Astrocyte (in vitro differentiated cells and primary cell): ENCODE data around the gene WFDC12.

Experiments used
- EZH2 ChIP-seq: IDR thresholded peaks from 2 replicates; pipeline ENCODE4 v1.6.1; 2012; ENCODE audit warnings: mild to moderate bottlenecking, low read length, inconsistent platforms; ENCODE audit not compliant: insufficient read depth
- TF ChIP-seq, protein P1 (sequence below): IDR thresholded peaks from 2 replicates; pipeline ENCODE4 v1.5.1; 2011; ENCODE audit warnings: low read depth, mild to moderate bottlenecking, inconsistent platforms, low read length, moderate library complexity; ENCODE audit not compliant: insufficient read depth

DNA sequence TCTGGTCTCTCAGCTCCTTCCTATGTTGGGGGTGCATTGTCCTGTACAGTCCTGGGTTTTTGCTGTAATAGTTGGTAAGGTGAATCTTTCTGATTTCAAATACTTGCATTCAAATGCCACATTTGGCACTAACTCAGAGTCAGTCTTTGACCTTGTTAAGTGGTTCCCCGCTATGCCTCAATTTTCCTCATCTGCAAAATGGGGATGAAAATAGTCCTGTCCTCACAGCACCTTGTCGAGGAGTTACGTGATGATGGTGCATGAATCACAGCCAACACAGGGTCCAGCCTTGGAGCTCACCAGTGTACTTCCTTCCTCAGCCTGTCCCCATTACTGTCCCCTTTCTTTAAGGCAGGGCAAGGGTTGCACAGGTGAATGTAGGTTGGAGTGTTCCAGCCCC lies 10.4 kb downstream of the WFDC12 start:
- TF ChIP-seq, protein P1, sequence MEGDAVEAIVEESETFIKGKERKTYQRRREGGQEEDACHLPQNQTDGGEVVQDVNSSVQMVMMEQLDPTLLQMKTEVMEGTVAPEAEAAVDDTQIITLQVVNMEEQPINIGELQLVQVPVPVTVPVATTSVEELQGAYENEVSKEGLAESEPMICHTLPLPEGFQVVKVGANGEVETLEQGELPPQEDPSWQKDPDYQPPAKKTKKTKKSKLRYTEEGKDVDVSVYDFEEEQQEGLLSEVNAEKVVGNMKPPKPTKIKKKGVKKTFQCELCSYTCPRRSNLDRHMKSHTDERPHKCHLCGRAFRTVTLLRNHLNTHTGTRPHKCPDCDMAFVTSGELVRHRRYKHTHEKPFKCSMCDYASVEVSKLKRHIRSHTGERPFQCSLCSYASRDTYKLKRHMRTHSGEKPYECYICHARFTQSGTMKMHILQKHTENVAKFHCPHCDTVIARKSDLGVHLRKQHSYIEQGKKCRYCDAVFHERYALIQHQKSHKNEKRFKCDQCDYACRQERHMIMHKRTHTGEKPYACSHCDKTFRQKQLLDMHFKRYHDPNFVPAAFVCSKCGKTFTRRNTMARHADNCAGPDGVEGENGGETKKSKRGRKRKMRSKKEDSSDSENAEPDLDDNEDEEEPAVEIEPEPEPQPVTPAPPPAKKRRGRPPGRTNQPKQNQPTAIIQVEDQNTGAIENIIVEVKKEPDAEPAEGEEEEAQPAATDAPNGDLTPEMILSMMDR: no peak
- no peak for TF ChIP-seq EZH2
